ENCODE results near the gene FAM83F.

- TF ChIP-seq TOX (CRISPR knock-in tag; IDR thresholded peaks at IDR 0.05; ENCODE audit: borderline replicate concordance) (no peak), PATZ1 (CRISPR knock-in tag; IDR thresholded peaks at IDR 0.05; ENCODE audit: borderline replicate concordance) (no peak), OSR1 (CRISPR knock-in tag; IDR thresholded peaks at IDR 0.05) (no peak), TCF4 (CRISPR knock-in tag; IDR thresholded peaks at IDR 0.05; ENCODE audit: borderline replicate concordance) (no peak), GLIS3 (CRISPR knock-in tag; IDR thresholded peaks at IDR 0.05) (no peak), POU6F1 (CRISPR knock-in tag; IDR thresholded peaks at IDR 0.05; ENCODE audit: borderline replicate concordance, low read depth) (no peak), SNAI2 (CRISPR knock-in tag; IDR thresholded peaks at IDR 0.05) (no peak), PPARA (CRISPR knock-in tag; IDR thresholded peaks at IDR 0.05; ENCODE audit: borderline replicate concordance) (no peak), BACH2 (CRISPR knock-in tag; IDR thresholded peaks at IDR 0.05; ENCODE audit: borderline replicate concordance) (no peak), ZNF565 (CRISPR knock-in tag; conservative IDR thresholded peaks at IDR 0.05; ENCODE audit: low read depth) (no peak), ZFP3 (CRISPR knock-in tag; IDR thresholded peaks at IDR 0.05) (no peak)
Observed at GRCh38 chr22:40025856-40026255, 31.1 kb downstream of the FAM83F start.
